NB4 (cell line): ENCODE results near the gene SSR1.

ENCODE experiments used
- DNase-seq: peaks from one replicate; pipeline ENCODE4 v3.0.0; 2010; ENCODE audit warnings: low read depth
- H3K4me3 ChIP-seq: one replicate; pipeline ENCODE4 v1.5.1; 2011; ENCODE audit warnings: mild to moderate bottlenecking, low read depth, low read length, moderate library complexity
- MYC ChIP-seq: IDR thresholded peaks from 2 replicates; pipeline ENCODE4 v1.6.1; 2011; ENCODE audit warnings: low read depth, low read length
- POLR2A ChIP-seq: IDR thresholded peaks from 2 replicates; pipeline ENCODE4 v1.6.1; 2011; ENCODE audit warnings: mild to moderate bottlenecking; ENCODE audit not compliant: insufficient read length; ENCODE audit errors: extremely low read depth
- TF ChIP-seq, protein P1 (sequence below): IDR thresholded peaks from one replicate; pipeline ENCODE4 v1.5.1; 2012; ENCODE audit warnings: low read depth, low read length
- TF ChIP-seq, protein P2 (sequence below): IDR thresholded peaks from 2 replicates; pipeline ENCODE4 v1.6.1; 2011; ENCODE audit warnings: low read depth, low read length

Gene SSR1

DNA sequence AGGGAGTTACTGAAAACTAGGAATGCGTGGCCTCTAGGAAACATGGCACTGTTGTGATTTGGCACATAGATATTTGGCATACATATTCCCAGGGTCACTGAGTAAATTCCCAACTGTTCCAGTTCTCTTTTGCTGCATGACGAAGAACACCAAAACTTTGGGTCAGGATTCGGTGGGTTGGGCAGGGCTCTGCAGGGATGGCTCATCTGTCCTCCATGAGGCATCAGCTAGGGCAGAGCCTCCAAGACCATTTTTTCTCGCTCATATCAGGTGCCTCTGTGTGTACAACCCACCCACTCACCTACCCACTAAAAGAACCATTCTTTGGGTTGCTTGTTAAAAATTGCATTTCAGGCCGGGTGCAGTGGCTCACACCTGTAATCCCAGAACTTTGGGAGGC is 57.1 kb downstream of the SSR1 start:
- H3K4me3 ChIP-seq: no peak overlapping the region
- TF ChIP-seq MYC (no peak), POLR2A (no peak)
- TF ChIP-seq, protein P1, sequence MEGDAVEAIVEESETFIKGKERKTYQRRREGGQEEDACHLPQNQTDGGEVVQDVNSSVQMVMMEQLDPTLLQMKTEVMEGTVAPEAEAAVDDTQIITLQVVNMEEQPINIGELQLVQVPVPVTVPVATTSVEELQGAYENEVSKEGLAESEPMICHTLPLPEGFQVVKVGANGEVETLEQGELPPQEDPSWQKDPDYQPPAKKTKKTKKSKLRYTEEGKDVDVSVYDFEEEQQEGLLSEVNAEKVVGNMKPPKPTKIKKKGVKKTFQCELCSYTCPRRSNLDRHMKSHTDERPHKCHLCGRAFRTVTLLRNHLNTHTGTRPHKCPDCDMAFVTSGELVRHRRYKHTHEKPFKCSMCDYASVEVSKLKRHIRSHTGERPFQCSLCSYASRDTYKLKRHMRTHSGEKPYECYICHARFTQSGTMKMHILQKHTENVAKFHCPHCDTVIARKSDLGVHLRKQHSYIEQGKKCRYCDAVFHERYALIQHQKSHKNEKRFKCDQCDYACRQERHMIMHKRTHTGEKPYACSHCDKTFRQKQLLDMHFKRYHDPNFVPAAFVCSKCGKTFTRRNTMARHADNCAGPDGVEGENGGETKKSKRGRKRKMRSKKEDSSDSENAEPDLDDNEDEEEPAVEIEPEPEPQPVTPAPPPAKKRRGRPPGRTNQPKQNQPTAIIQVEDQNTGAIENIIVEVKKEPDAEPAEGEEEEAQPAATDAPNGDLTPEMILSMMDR: no peak
- TF ChIP-seq, protein P2, sequence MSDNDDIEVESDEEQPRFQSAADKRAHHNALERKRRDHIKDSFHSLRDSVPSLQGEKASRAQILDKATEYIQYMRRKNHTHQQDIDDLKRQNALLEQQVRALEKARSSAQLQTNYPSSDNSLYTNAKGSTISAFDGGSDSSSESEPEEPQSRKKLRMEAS: no peak

DNA sequence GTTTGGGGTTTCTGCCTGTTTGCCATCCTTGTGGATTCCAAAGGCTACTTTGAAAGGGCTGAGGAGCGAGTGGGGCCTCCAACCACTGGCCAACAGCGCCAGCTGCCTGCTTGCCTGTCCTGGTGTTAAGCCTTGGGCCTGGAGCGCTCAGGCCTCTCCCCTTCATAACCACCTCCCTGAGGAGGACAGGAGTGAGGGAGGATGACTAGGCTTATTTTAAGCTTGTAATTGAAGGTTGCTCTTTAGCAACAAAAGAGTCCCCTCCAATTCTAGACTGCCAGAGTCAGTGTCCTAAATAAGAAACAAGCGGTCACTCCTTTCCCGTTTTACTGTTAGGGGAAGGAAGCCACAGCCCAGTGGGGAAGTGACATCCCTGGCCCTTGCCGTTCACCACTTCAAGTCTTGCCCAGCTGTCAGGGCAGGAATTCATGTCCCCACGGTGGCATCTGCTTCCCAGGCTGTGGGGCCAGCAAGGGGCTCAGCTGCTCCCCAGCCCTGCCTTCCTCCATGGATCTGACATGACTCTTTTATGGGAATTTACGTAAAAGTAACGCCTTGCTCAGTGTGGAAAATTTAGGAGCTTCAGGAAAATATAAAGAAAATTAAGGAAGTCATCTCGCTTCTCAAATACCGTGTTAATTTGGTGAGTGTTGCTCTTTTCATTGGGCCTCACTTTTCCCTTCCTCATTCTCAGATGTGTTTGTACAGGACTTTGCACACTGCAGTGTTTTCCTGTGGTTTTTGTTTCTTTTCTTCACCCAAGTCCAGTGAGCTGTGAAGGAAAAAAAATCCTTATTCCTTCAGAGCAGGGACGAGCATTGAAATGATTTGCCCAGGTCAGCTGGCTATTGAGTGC is 57.8 kb downstream of the SSR1 start:
- peak; percentile 87 for DNase-seq
- TF ChIP-seq POLR2A: no peak
- TF ChIP-seq, protein P2: no peak
- TF ChIP-seq, protein P1: no peak
- no peak for TF ChIP-seq MYC
- H3K4me3 ChIP-seq: no peak overlapping the region

More for the DNA sequence above, 57.1 kb downstream of the SSR1 start:
- no peak for DNase-seq

DNA sequence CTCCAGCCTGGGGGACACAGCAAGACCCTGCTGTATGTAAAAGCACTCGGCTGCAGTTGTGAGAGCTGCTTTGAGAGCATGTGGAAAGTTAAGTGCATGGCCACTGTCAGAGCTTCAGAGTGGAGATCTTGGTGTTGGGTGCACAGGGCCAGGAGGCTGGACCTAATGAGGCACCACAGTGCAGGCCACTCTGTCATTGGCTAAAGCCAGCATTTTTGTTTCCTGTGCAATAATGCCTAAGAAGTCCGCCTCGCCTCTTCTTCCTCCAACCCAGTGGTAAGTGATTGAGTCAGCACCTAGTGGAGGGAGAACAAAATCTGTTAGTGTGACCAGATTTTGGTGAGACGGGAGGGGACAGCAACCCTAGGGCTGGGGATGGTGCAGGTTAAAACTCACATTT is 60.6 kb downstream of the SSR1 start:
- TF ChIP-seq POLR2A (no peak), MYC (no peak)
- TF ChIP-seq, protein P2: no peak
- TF ChIP-seq, protein P1: no peak
- DNase-seq: peak; percentile 46
- H3K4me3 ChIP-seq: no peak overlapping the region

DNA sequence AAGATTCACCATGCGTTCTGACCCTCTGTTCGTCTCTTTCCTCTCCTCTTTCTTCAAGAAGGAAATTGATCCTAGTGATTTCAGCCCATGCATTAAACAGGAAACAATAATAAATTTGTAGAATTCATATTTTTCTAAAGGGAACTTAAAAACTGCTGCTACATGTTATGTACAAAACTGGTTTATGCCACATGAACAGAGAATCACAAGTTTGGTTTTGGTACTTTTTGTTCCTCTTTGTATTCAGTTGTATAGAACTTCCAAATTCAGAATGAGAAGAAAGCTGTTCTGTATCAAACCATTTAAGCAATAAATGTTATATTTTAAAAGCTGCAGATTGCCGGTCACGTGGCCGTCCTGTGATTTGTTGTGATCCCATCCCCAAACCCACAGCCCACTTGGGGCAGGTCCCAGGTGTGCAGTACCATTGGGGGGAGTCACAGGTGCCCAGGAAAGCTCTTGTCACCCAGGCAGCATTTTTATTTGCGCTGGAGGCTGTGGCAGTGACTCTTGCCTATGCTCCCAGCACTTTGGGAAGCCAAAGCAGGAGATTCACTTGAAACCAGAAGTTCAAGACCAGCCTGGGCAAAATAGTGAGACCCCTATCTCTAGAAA is 61.2 kb downstream of the SSR1 start:
- no peak for DNase-seq
- no peak for TF ChIP-seq POLR2A
- TF ChIP-seq, protein P2: no peak
- TF ChIP-seq MYC: no peak
- TF ChIP-seq, protein P1: no peak
- H3K4me3 ChIP-seq: no peak overlapping the region

DNA sequence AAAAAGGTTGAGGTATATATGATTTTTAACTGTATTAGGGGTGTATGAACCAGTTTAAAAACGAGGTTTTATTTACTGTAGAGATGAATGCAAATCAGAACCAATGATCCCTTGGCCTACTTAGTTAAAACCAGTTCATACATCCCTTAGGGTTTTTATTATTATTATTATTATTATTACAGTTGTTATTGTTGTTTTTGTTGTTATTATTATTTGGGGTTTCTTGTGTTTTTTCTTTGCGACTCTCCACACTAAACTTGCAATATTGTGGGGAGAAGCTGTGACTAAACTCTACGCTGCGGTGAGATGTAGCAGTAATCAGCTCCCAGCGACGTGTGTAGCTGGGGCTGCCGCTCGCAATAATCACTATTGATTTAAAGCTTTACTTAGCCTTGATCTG is 62.2 kb downstream of the SSR1 start:
- TF ChIP-seq MYC: no peak
- TF ChIP-seq, protein P1: no peak
- TF ChIP-seq, protein P2: no peak
- TF ChIP-seq POLR2A: no peak
- no peak for DNase-seq
- H3K4me3 ChIP-seq: no peak overlapping the region
